Left lobe of liver (tissue), 2 donors: ENCODE data around the gene LMO1. TPM values are rescaled to one million over a fixed set of nuclear protein-coding genes. Genes with fewer than 3 reads are reported as not detected.

Experiments
- ATAC-seq: fragments of 200-7000 bp; cut with Tn5 transposase; one replicate; pipeline ENCODE4 v1.9.1; 2020; ENCODE audit warnings: mild to moderate bottlenecking, moderate library complexity
- DNase-seq: peaks from one replicate; pipeline ENCODE4 v3.0.0-alpha.2; 2020; ENCODE audit warnings: low spot score
- total RNA-seq: library from RNA; stranded (reverse); gene quantifications from one replicate; pipeline ENCODE4 v1.2.1, GENCODE V29; 2021
- donor health status: DM: no; HTN: no; CAD: no; lungs with moderate emphysema.
- donor health status: DM: no; HTN: yes; CAD: no.

Gene LMO1
- total RNA-seq, 1 donor from 2014 or later: not detected

GRCh38 chr11:8250434-8250833, 13.2 kb downstream of the LMO1 start:
- no peak for ATAC-seq
- DNase-seq: no peak

GRCh38 chr11:8249482-8249881, 14.2 kb downstream of the LMO1 start:
- ATAC-seq (no peak), DNase-seq (no peak)

GRCh38 chr11:8248786-8249185, 14.9 kb downstream of the LMO1 start:
- DNase-seq: no peak
- no peak for ATAC-seq

- peak; percentile 90 for ATAC-seq
Measured at GRCh38 chr11:8247312-8247711, 16.4 kb downstream of the LMO1 start.

DNA sequence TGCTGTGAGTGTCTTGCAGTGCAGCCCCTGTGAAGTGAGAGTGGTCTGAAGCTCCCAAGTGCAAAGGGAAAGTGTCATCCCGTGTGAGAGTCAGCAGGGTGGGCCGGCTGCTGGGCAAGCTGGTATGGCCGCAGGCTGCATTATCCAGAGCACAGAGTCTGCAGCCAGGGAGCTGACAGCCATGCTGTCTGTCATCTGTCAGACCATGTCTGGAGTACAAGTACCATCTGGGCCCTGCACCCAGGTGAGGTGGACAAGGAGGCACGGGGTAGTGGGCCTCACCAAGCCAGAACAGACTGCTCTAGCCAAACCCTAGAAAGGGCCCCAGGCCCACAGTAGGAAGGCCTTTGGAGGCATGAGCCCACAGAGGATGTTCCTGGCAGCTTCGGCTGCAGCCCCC, 20.2 kb downstream of the LMO1 start:
- ATAC-seq: no peak
- no peak for DNase-seq

More at GRCh38 chr11:8247312-8247711, 16.4 kb downstream of the LMO1 start:
- DNase-seq: peak; percentile 53

DNA sequence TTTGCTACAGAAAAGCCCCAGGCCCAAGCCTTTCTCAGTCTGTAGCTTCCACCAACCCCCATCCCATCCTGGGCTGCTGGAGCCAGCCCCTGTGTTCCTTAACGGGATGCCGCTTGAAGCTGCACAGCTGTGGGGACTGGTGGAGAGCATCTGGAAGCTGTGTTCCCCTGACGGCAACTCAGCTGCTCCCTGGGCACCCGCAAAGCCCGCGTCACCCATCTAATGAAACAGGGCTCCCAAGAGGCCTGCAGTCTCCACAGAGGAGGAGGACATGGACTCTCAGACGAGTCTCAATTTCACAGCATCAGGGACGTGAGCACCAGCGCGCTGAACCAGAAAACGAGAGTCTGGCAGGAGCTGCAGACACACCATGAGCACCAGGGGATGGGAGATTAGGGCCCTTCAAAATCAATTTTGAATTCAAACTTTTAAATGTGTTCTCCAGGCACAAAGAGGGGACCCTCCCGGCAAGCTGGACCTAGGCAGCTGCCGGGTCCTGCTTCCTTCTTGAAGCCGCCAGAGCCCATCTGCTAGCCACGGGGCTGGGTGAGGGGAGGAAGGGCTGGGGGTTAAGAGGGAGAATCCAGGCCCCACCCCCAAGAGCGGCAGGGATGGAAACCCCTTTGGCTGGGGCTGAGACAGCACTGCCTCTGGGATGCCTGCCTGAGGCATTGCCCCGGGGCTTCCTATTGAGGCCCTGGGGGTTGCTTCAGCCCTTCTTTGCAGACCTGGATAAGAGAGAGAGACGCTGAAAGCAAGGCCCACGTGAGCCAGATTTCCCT, 21.0 kb downstream of the LMO1 start:
- ATAC-seq: no peak
- no peak for DNase-seq

DNA sequence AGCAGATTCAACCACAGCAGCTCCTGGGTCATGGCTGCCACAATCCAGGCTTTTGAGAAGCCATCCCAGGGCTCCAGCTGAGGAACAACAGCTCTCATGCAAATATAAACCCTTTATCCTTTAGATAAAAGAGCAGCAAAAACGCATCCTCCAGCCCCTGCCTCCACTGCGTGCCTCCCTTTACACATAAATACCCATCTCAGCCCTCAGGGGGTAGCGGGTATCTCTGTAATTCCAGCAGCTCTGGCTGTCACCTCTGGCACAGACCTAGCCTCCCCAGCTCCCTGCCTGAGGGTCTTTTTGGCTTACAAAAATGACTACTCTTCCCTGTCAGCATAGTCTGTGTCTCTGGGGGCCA, 21.6 kb downstream of the LMO1 start:
- DNase-seq: no peak
- no peak for ATAC-seq

GRCh38 chr11:8241373-8242117, 22.1 kb downstream of the LMO1 start:
- ATAC-seq (no peak), DNase-seq (no peak)

DNA sequence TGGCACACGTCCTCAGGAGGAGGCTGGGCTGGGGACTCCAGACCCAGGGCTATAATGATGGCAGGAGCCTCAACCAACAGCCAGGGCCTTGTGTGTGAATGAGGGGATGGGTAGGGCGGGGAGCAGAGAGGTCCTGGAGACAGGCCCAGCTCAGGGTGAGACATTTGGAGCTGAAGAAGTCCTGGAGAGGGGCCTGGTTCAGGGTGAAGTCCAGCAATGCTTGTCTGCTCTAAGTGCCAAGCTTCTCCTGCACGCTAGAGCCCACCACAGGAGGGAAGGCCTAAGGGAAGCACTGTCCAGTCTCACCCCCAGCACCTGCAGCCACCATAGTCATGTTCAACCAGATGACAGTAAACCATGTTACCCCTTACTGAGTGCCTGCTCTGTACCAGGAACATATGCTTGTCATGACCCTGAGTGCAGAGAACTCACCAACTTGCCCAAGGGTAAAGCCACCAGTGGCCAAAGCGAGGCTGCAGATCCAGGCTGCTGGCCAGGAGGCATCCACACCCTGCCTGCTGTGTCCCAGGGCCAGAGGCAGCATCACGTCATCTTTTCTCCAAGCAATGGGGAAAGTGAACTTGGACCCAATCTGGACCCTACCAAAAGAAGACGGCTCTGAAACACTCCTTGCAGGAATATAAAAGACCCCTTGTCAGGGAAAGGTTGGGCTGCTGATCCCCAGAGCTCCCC, 24.0 kb downstream of the LMO1 start:
- DNase-seq (no peak), ATAC-seq (no peak)

- no peak for DNase-seq
- ATAC-seq: no peak
Measured at GRCh38 chr11:8239040-8239439, 24.6 kb downstream of the LMO1 start.

DNA sequence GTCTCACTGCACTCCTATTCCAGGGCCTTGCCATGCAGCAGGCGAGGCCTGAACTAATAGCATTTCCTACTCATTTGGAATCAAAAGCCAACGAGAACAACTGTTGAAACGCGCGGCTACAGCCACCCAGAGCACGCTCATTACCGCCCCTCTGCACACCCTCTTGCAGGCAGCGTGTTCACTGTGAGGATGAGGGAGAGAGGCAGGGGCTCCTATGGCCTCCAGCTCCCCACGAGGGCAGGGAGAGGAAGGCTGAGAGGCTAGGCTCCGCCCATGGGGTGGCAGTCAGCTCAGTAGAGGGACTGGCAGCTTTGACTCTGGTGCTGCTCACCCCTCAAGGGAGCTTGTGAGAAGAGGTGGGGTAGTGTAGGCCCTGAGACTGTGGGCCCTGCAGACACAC, 26.2 kb downstream of the LMO1 start:
- DNase-seq: no peak
- no peak for ATAC-seq

DNA sequence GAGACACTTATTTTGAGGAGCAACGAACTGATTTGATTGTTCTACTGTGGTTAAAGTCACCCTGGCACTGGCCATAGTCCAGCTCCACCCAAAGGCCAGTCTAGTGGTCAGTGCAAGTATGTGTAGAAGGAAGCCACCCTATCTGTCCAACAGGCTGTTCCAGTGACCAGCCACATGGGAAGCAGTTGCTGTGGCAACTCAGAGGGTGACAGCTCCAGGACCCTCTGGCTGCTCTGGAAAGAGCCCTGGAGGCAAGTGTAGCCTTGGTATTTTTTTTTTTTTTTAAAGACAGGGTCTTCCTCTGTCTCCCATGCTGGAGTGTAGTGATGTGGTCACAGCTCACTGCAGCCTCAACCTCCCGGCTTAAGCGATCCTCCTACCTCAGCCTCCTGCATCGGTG, 27.8 kb downstream of the LMO1 start:
- no peak for ATAC-seq
- no peak for DNase-seq

- ATAC-seq (no peak), DNase-seq (no peak)
Measured at GRCh38 chr11:8234910-8235309, 28.8 kb downstream of the LMO1 start.

DNA sequence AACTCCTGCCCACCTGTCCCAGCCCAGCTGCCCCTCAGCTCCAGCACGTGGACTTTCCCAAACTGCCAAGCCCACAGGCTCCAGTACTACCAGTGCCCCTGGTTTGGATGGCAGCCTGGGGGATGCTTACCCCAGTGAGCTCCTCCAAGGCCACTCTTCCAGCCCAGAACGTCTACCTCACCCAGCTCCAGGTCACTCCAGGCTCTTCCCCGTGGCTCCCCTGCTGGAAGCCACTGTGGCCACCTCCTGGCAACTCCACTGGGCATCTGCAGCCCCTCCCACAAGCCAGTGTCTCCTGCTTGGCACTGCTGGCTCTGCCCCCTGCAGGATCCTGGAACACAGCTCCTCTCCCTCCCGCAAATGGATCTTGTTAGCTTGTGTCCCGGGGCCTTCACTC, 29.3 kb downstream of the LMO1 start:
- DNase-seq (no peak), ATAC-seq (no peak)

DNA sequence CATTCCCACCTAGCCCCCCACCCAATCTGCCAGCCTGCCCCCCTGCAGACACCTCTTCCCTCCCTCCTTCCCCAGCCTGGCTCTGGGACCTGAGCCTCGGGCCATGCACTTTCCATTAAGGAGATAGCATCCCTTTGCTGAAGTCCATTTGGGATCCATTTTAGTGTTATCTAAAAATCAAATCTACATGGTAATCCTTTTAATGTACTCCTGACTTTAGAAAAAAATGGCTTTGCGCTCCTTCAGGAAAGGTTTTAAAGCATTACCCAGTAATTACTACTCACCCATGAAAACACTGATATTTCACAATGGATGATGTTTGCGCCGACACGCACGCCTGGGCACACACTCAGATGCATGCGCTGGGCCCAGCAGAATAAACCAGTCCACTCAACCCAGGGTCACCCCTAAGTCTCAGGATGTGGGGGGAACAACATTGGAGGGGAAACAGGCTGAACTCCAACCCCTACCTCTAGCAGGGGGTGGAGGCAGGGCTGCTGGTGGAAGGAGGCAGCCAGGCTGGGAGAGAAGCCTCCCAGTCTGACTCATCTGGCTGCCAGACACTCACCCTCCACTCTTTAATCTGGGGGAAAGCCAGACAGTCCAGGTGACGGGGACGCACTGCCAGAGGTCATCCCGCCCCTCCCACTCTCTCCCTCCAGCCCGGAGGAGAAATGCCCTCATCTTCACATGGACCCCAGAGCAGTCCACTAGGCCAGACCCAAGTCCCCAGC, 29.8 kb downstream of the LMO1 start:
- DNase-seq: no peak
- ATAC-seq: no peak

DNA sequence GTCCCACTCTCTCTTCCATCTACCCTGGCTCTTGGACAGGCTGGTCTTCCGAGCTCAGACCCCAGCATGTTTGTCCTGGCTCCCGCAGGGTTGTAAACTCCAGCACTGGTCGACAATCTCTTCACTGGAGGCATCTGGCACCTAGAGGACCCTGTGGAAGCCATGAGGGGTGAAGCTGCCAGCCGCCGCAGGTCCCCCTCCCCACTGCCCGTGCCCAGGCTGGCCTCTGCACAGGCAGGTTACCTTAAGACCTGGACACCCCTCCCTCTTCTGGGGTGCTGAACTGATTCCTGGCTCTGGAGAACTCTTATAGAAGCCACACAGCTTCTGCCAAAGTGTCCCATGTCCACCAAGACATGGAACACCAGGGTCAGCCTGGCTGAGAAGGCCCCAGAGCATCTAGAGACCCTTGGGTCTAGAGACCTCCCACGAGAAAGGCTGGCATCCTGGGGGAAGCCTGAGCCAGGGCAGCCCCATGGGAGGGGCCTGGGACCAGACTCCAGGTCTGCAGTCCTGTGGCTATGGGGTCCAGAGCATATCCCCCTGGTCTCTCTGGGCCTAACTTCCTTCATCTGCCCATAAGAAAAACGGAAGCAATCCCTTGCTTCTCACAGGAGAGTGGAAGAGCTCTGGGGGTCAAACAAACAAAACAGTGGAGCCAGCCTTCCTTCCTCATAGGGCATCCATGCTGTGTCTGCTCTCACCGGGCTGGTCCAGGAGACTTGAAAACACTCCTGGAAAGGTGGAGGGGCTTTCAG, 30.6 kb downstream of the LMO1 start:
- DNase-seq (no peak), ATAC-seq (no peak)

GRCh38 chr11:8232414-8232813, 31.3 kb downstream of the LMO1 start:
- ATAC-seq (no peak), DNase-seq (no peak)

GRCh38 chr11:8231979-8232378, 31.7 kb downstream of the LMO1 start:
- ATAC-seq (no peak), DNase-seq (no peak)

DNA sequence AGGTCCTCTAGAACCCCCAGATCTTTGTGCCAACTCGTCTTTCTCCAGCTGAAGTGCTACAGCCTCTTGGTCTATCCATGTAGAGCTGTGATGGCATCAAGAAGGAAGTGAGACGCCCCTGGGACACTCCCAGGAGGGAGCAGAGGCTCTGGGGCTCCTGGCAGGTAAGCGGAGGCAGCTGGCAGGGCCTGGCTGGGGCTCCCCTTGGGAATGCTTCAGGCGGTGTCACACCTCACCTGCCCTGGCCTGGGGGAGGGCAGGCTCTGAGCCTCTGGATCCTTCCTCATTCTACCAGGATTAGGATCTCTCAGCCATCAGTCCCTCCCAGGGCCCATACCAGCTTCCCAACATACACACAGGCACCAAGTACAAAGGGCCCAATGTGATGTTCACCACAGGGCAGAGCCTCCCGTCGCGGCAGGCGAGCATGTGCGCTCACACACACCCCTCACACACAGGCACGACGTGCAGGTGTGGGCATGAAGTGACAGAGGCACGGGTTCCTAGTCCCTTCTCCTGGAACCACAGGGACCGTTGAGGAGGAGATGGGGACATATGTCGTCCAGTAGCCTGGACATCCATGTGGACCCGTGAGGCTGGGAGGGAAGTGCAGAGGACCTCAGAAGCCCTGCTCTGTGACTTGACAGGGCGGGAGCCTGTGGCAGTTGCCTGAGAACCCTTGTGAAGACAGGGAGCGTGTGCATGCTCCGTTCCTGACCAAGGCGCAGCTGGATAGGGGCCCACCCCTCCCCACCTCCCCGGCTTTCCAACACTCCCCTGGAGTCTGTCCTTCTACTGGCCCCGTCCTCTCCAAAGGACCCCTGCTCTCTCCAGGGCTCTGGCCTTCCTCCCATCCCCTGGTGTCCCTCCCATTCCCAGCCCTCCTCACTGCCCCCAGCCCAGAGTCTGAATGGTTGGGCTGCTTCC, 32.5 kb downstream of the LMO1 start:
- ATAC-seq (no peak), DNase-seq (no peak)
